Thymus (tissue), 11 donors: ENCODE data around the gene RRP9. TPM values are rescaled to one million over a fixed set of nuclear protein-coding genes. Genes with fewer than 3 reads are reported as not detected.

Source experiments
- DNase-seq, 9 donors: peaks; one replicate each; pipeline ENCODE4 v3.0.0-alpha.2; 2013; ENCODE audit warnings: low spot score in 9 of 9, low read depth in 6 of 9, missing footprints in 1 of 9
- H3K27ac ChIP-seq, 2 donors: one replicate each; pipeline ENCODE4 v1.5.1; 2013; ENCODE audit warnings: control low read depth in 1 of 2, low read depth in 1 of 2, low read length in 1 of 2, mild to moderate bottlenecking in 1 of 2, moderate library complexity in 1 of 2
- H3K27me3 ChIP-seq, 2 donors: one replicate each; pipeline ENCODE4 v1.5.1; 2013; ENCODE audit warnings: low read length in 1 of 2; ENCODE audit not compliant: control insufficient read depth in 2 of 2, insufficient read depth in 1 of 2
- H3K36me3 ChIP-seq, 2 donors: one replicate each; pipeline ENCODE4 v1.5.1; 2013; ENCODE audit warnings: low read length in 1 of 2, mild to moderate bottlenecking in 1 of 2, moderate library complexity in 1 of 2; ENCODE audit not compliant: control insufficient read depth in 2 of 2, insufficient read depth in 2 of 2
- H3K4me1 ChIP-seq, 2 donors: one replicate each; pipeline ENCODE4 v1.5.1; 2013; ENCODE audit warnings: low read length in 2 of 2; ENCODE audit not compliant: control insufficient read depth in 2 of 2, insufficient read depth in 2 of 2
- H3K4me3 ChIP-seq, 2 donors: one replicate each; pipeline ENCODE4 v1.5.1; 2013; ENCODE audit warnings: low read length in 2 of 2, control low read depth in 1 of 2, mild to moderate bottlenecking in 1 of 2
- H3K9me3 ChIP-seq, 2 donors: one replicate each; pipeline ENCODE4 v1.5.1; 2013; ENCODE audit warnings: low read length in 1 of 2, mild to moderate bottlenecking in 1 of 2; ENCODE audit not compliant: control insufficient read depth in 2 of 2, insufficient read depth in 1 of 2
- WGBS: extraction: QIAGEN DNeasy Blood & Tissue Kit; methylation state at CpG from one replicate; pipeline ENCODE4 v1.1.7; 2013; 5-methylcytosine and 5-hydroxymethylcytosine counted together
- polyA plus RNA-seq: library from polyadenylated mRNA; stranded (reverse); fragments of 200-250 nt; gene quantifications from one replicate; pipeline ENCODE4 v1.2.3, GENCODE V29; 2013
- total RNA-seq: library from RNA; stranded (reverse); fragments of 120-200 nt; gene quantifications from one replicate; pipeline ENCODE4 v1.2.4, GENCODE V29; 2013
- donor health status: healthy.

The RRP9 gene
- total and polyA plus RNA-seq, 2 donors: 16.9 to 18.6 TPM

DNA sequence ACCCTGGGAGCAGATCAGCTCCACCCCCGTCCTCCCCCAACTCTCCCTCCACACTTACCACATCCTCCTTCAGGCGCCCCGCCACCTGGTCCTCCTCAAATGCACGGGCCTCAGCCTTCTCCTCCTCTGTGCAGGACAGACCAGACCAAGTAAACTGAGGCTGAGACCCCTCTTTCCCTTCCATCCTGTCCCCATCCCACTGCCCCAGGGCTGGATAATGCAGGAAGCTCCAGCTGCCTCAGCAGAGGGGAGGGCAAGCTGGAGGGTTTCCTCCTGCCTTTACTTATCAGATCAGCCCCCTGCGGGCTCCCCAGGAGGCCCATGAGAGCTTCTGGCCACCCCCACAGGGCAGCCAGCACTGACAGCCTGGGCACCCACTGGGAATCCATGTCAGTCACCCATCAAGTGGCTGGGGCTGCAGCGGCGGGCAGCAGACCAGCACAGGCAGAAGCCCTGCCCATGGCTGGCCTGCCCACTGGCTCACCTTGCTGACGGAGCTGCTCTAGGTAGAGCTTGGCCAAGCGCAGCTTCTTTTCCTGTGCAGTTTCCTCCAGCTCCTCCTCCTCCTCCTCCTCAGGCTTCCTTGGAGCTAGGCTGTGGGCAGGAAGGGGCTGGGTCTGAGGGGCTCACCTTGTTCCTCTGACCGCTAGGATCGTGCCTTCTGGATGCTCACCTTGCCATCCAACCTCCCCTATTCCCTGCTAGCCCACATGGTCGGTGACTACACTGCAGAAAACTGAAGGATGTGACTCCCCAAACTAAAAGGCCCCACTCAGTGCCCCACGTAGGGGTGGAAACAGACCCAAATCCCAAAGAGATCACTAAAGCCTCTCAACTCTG, 3.9 kb downstream of the RRP9 start:
- Histone ChIP-seq H3K36me3 (peaks cover 34 to 47% of the 10 kb centered on the region in 2 donors), H3K9me3 (no peaks in the 10 kb centered on the region), H3K27me3 (no peaks in the 10 kb centered on the region), H3K4me1 (peaks cover 11 to 16% of the 10 kb centered on the region in 2 donors), H3K4me3 (no peak overlapping the region), H3K27ac (no peak overlapping the region)
- no peak for DNase-seq
- 85% methylated on average over 13 of the region's 13 CpGs for WGBS

DNA sequence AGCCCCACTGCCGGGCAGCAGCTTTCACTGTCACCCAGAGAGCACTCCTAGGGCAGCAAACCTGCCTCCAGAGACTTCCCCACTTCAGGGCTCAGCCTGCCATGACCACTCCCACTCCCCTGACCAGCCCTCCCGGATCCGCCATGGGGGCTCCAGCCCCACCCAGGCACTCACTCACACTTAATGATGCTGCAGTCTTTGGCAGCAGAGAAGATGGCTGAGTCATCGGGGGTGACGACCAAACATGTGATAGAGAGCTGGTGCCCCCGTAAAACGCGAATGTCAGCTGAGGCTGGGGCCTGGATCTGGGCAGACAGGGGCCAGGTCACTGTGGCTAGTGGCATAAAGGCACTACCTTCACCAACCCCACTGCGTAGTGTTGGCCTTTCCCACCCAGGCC, 4.7 kb downstream of the RRP9 start:
- Histone ChIP-seq H3K4me3 (no peak overlapping the region), H3K9me3 (no peaks in the 10 kb centered on the region)
- DNase-seq: no peak

DNA sequence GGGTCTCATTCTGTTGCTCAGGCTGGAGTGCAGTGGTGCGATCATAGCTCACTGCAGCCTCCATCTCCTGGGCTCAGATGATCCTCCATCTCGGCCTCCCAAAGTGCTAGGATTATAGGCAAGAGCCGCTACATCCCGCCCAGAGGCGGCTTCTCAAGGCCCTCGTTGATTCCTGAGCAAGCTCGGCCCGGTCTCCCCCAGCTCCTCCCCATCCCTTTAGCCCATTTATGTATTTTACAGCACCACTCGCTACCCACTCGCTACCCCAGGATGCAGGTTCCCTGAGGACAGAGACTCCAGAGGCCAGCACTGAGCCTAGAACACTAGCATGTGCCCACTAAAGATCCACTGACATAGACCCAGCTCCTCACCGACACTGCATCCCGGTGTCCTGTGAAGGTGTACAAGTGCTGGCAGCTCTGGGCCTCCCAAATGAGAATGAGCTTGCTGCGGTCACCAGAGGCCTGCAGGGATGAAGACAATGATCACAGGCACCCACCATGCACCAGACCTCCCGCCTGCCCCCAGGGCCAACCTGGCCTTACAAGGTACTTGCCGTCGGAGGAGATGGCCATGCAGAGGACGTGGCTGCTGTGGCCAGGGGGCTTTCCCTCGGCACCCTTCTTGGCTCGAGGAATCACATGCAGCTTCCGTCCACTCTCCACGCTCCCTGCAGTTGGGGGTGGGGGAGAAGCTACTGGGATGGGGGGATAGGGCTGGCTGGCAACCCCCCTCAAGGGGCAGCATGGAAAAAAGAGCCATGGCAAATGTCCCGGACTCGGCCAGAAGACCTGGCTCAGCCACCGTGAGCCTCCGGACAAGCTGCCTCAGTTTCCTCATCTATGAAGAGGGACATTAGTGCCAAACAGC, 5.6 kb downstream of the RRP9 start:
- Histone ChIP-seq H3K9me3 (no peaks in the 10 kb centered on the region), H3K36me3 (peaks cover 36 to 50% of the 10 kb centered on the region in 2 donors), H3K27me3 (no peaks in the 10 kb centered on the region), H3K4me1 (peaks cover 2 to 4% of the 10 kb centered on the region in 2 donors), H3K4me3 (no peak overlapping the region), H3K27ac (no peak overlapping the region)
- DNase-seq: no peak
- 98% methylated on average over 25 of the region's 25 CpGs for WGBS

More for the DNA sequence above, 4.7 kb downstream of the RRP9 start:
- 97% methylated on average over 9 of the region's 9 CpGs for WGBS
- H3K4me1 ChIP-seq: peaks cover 7 to 9% of the 10 kb centered on the region in 2 donors
- no peak overlapping the region for H3K27ac ChIP-seq
- H3K27me3 ChIP-seq: no peaks in the 10 kb centered on the region
- H3K36me3 ChIP-seq: peaks cover 36 to 50% of the 10 kb centered on the region in 2 donors

DNA sequence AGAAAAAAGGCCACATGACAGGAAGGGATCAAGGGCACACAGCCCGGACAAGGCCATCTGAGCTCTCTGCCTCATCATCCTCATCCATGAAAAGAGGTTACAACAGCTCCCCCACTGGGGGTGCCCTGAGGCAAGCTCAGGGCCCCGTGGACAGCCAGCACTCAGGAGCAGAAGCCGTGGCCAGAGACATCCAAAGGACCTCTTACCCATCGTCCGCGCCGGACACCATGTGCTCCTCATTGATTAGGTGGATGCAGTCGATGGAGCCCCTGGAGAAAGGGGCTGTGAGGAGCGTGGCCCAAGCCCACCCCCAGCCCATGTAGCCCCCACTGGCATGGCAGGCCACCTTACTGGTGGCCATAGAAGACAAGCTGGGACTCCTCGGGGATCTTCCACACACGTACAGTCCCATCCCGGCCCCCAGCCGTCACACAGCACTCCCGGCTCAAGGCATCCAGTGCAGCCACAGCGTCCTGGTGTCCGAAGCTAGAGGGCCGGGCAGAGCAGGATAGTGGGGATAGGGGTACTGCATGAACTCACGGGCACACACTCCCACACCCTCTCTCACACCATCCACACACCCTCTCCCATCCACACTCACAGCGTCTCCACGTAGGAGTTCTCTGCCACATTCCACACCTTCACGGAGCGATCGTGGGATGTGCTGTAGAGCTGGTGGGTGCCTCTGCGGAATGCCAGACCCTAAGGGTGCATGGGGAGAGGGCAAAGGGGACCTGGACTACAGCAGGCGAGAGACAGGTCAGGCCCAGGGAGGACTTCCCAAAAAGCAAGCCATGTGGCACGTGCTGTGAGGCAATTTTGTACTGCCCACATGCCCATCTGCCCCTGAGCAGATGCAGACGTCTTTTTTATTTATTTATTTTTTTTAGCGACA, 6.5 kb downstream of the RRP9 start:
- no peak overlapping the region for H3K4me3 ChIP-seq
- H3K27me3 ChIP-seq: no peaks in the 10 kb centered on the region
- H3K36me3 ChIP-seq: peaks cover 36 to 50% of the 10 kb centered on the region in 2 donors
- H3K9me3 ChIP-seq: no peaks in the 10 kb centered on the region
- no peak for DNase-seq
- no peaks in the 10 kb centered on the region for H3K4me1 ChIP-seq
- no peak overlapping the region for H3K27ac ChIP-seq
- WGBS: 98% methylated on average over 28 of the region's 28 CpGs

DNA sequence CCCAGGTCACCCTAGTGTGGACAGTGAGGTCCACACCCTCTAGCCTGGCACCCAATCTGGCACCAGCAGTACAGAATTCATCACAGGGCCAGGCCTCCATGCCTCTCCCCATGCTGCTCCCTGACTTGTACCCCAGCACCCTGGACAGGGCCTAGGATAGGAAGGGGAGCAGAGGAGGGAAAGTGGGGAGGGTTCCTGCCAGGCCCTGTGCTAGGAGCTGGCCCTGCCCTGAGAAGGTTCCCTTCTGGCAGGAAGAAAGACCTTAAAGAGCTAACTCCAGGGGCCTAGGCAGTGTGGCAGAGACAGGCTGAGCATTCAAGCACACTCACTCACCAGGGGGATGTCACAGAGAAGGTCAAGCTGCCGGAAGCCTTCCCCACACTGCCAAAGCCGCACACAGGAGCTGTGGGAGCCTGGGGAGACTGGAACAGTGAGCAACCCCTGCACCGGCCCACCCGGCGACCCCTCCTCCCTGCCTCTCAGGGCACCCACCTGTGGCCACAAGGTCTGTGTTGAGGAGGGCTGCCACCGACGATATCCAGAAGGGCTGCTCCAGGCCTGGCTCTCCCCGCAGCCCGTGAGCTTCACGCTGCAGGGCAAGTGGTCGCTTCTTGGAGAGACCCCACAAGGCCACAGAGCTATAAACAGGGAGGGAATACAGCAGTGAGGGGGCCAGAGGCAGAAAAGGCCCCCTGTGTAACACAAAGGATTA, 7.4 kb downstream of the RRP9 start:
- no peak overlapping the region for H3K27ac ChIP-seq
- no peak overlapping the region for H3K4me3 ChIP-seq
- H3K27me3 ChIP-seq: no peaks in the 10 kb centered on the region
- no peaks in the 10 kb centered on the region for H3K4me1 ChIP-seq
- peaks cover 36 to 50% of the 10 kb centered on the region in 2 donors for H3K36me3 ChIP-seq
- 99% methylated on average over 11 of the region's 11 CpGs for WGBS
- no peak for DNase-seq
- no peaks in the 10 kb centered on the region for H3K9me3 ChIP-seq

DNA sequence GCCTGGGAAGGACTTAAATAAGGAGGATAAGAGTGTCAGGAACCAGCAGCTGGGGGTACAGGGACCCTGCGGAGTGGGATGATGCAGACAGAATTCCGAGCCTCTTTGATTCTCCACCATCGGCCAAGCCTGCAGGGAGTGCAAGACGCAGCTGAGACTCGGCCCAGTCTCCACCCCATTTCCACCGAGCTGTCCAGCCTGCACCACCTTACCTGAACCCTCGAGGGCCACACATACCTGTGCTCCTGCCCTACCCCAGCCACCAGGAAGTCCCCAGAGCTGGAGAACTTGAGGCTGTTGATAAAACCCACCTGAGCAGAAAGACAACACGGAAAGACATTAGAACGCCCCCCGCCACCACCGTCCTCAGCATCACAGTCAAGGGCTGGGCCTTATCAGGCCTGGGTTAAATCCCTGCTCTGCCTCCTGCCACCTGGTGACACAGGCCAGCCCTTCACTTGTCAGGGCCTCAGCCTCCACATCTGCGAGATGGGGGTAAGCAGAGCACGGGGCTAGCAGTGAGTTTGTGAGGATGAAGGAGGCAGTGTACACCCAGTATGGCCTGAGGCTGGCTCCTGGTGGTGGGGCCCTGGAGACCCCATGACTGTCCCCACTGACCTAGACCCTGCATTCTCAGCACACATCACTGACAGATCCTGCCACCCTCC, 8.1 kb downstream of the RRP9 start:
- H3K36me3 ChIP-seq: peaks cover 36 to 47% of the 10 kb centered on the region in 2 donors
- no peaks in the 10 kb centered on the region for H3K9me3 ChIP-seq
- H3K27me3 ChIP-seq: no peaks in the 10 kb centered on the region
- WGBS: 98% methylated on average over 13 of the region's 13 CpGs
- H3K4me1 ChIP-seq: no peaks in the 10 kb centered on the region
- no peak for DNase-seq
- no peak overlapping the region for H3K27ac ChIP-seq
- H3K4me3 ChIP-seq: no peak overlapping the region

DNA sequence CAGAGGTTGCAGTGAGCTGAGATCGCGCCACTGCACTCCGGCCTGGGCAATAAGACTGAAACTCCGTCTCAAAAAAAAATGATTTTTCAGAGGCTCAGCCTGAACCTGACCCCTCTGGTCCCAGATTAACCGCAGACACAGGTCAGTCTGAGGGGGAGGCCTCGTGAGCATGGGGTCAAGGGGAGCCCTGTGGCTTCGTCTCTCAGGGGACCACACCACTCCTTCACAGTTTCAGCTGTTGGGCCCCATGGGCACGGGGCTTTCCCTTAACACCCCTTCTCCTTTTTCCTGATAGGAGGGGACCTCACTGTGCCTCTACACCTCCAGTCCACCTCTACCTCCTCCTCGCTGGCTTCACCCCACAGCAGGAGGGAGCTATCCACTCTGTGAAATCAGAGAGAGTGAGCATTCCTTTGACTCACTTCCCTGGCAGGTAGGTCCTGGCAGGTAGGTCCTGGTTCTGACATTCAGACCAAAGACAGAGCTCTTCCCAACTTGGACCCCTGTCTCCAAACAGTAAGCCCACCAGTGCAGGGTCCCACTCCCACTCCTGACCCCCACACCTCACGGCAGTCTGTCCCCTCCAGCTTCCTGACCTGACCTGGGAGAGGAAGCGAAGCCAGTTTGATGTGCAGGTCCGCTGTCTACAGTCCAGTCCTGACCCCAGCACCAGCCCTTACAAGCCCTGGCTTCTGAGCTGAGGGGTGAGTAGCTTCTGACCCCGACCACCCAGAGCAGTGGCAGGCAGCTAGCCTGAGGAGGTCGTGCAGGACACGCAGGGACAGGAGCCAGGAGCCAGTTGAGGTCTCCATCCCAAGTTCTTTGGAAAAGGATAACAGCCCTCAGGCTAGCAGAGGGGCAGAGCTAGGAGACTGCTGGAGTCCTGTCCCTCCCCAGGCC, 9.0 kb downstream of the RRP9 start:
- H3K4me3 ChIP-seq: no peak overlapping the region
- WGBS: 98% methylated on average over 15 of the region's 15 CpGs
- no peaks in the 10 kb centered on the region for H3K27me3 ChIP-seq
- peaks cover 36 to 42% of the 10 kb centered on the region in 2 donors for H3K36me3 ChIP-seq
- H3K27ac ChIP-seq: no peak overlapping the region
- no peaks in the 10 kb centered on the region for H3K4me1 ChIP-seq
- H3K9me3 ChIP-seq: no peaks in the 10 kb centered on the region
- DNase-seq: no peak
